DND-41 (cell line): ENCODE results near the gene BIN2.

ENCODE experiments used
- CTCF ChIP-seq: IDR thresholded peaks from 2 replicates; pipeline ENCODE4 v1.5.1; 2012; ENCODE audit warnings: borderline replicate concordance, low read length, moderate library complexity, mild to moderate bottlenecking; ENCODE audit not compliant: poor library complexity, severe bottlenecking; ENCODE audit errors: extremely low read depth
- EZH2 ChIP-seq: IDR thresholded peaks from 3 replicates; pipeline ENCODE4 v1.6.1; 2012; ENCODE audit warnings: borderline replicate concordance, low read depth, mild to moderate bottlenecking, moderate library complexity, low read length, inconsistent platforms; ENCODE audit not compliant: severe bottlenecking

GRCh38 chr12:51365276-51365675 lies 41.3 kb upstream of the BIN2 start:
- no peak for TF ChIP-seq EZH2
- TF ChIP-seq CTCF, result no peak
